Ishikawa (cell line): ENCODE measurements around the gene PTPRN2.

Source experiments
- CEBPB ChIP-seq: IDR thresholded peaks from 2 replicates; pipeline ENCODE4 v1.6.1; 2012
- CREB1 ChIP-seq: IDR thresholded peaks from 2 replicates; pipeline ENCODE4 v1.6.1; 2012; ENCODE audit warnings: low read depth
- EGR1 ChIP-seq: IDR thresholded peaks from 2 replicates; pipeline ENCODE4 v1.6.1; 2012
- EP300 ChIP-seq: IDR thresholded peaks from 2 replicates; pipeline ENCODE4 v1.6.1; 2012; ENCODE audit warnings: borderline replicate concordance
- FOXM1 ChIP-seq: IDR thresholded peaks from 2 replicates; pipeline ENCODE4 v1.6.1; 2012; ENCODE audit warnings: low read depth, borderline replicate concordance
- MAX ChIP-seq: IDR thresholded peaks from 2 replicates; pipeline ENCODE4 v1.6.1; 2012
- NFIC ChIP-seq: IDR thresholded peaks from 2 replicates; pipeline ENCODE4 v1.6.1; 2012
- RAD21 ChIP-seq: IDR thresholded peaks from 2 replicates; pipeline ENCODE4 v1.6.1; 2012; ENCODE audit warnings: low read depth
- TAF1 ChIP-seq: IDR thresholded peaks from 2 replicates; pipeline ENCODE4 v1.6.1; 2012; ENCODE audit warnings: low read depth, mild to moderate bottlenecking
- TCF12 ChIP-seq: IDR thresholded peaks from 2 replicates; pipeline ENCODE4 v1.6.1; 2012; ENCODE audit warnings: low read depth
- TEAD4 ChIP-seq: IDR thresholded peaks from 2 replicates; pipeline ENCODE4 v1.6.1; 2012
- USF1 ChIP-seq: IDR thresholded peaks from 2 replicates; pipeline ENCODE4 v1.6.1; 2012
- YY1 ChIP-seq: IDR thresholded peaks from 2 replicates; pipeline ENCODE4 v1.6.1; 2012; ENCODE audit warnings: low read depth
- ZBTB7A ChIP-seq: IDR thresholded peaks from 2 replicates; pipeline ENCODE4 v1.6.1; 2012; ENCODE audit warnings: low read depth
- TF ChIP-seq, protein P1 (sequence below): IDR thresholded peaks from 2 replicates; pipeline ENCODE4 v1.6.1; 2012; ENCODE audit warnings: low read depth, mild to moderate bottlenecking

PTPRN2 gene

GRCh38 chr7:158616050-158616449, 28.4 kb upstream of the PTPRN2 start:
- TF ChIP-seq, protein P1, sequence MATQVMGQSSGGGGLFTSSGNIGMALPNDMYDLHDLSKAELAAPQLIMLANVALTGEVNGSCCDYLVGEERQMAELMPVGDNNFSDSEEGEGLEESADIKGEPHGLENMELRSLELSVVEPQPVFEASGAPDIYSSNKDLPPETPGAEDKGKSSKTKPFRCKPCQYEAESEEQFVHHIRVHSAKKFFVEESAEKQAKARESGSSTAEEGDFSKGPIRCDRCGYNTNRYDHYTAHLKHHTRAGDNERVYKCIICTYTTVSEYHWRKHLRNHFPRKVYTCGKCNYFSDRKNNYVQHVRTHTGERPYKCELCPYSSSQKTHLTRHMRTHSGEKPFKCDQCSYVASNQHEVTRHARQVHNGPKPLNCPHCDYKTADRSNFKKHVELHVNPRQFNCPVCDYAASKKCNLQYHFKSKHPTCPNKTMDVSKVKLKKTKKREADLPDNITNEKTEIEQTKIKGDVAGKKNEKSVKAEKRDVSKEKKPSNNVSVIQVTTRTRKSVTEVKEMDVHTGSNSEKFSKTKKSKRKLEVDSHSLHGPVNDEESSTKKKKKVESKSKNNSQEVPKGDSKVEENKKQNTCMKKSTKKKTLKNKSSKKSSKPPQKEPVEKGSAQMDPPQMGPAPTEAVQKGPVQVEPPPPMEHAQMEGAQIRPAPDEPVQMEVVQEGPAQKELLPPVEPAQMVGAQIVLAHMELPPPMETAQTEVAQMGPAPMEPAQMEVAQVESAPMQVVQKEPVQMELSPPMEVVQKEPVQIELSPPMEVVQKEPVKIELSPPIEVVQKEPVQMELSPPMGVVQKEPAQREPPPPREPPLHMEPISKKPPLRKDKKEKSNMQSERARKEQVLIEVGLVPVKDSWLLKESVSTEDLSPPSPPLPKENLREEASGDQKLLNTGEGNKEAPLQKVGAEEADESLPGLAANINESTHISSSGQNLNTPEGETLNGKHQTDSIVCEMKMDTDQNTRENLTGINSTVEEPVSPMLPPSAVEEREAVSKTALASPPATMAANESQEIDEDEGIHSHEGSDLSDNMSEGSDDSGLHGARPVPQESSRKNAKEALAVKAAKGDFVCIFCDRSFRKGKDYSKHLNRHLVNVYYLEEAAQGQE, result no peak
- TF ChIP-seq USF1, result no peak
- no peak for TF ChIP-seq EP300
- TF ChIP-seq TCF12, result no peak
- TF ChIP-seq EGR1, result no peak
- no peak for TF ChIP-seq YY1
- TF ChIP-seq RAD21, result no peak
- no peak for TF ChIP-seq FOXM1
- no peak for TF ChIP-seq CREB1
- no peak for TF ChIP-seq TEAD4

DNA sequence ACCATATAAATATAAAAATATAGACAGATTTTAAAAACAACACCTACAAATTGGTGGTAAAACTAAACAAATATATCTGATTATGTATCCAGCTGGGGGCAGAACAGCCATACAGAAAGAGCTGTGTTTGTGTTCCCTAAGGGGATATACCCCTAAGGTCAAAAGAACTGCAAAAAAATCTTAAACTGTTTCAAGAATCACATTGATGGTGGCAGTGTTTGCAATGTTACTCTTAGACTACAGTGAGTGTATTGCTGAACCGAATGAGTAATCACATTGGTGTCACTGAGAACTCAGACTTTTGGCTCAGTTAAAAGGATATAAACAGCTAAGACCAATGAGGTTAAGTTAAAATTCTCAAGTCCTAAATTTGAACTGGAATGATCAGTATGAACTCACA, 27.1 kb upstream of the PTPRN2 start:
- TF ChIP-seq MAX (no peak), RAD21 (no peak), ZBTB7A (no peak), CEBPB (no peak), EGR1 (no peak), EP300 (no peak), TEAD4 (no peak), YY1 (no peak), CREB1 (no peak), USF1 (no peak), TAF1 (no peak), FOXM1 (no peak)
- TF ChIP-seq, protein P1, result no peak

- TF ChIP-seq EP300 (no peak), RAD21 (no peak)
Observed at GRCh38 chr7:158613481-158613880, 25.9 kb upstream of the PTPRN2 start.

GRCh38 chr7:158612546-158612945, 24.9 kb upstream of the PTPRN2 start:
- TF ChIP-seq TCF12 (no peak), NFIC (no peak), TEAD4 (no peak), USF1 (no peak), CEBPB (no peak)

DNA sequence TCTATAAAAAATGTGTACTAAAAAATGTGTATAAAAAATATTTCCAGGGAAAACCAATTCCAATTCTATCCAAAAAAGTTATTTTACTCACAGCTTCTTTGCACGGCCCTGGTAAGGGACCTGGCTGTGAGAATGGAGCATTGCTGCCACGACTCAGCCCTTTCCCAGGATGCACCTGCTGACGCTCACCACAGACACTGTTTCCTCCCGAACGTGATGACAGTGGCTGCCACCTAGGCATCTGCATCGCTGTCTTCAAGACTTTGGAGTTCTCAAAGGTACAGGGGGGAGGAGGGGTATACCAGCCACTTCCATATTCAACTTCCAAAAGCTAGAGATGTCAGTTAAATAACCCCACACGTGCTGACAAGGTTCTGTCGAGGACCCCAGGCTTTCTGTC, 23.9 kb upstream of the PTPRN2 start:
- no peak for TF ChIP-seq CREB1
- TF ChIP-seq EP300, result no peak
- no peak for TF ChIP-seq YY1
- no peak for TF ChIP-seq FOXM1
- no peak for TF ChIP-seq MAX
- TF ChIP-seq, protein P1, result no peak
- TF ChIP-seq TAF1, result no peak
- TF ChIP-seq TEAD4, result no peak
- no peak for TF ChIP-seq TCF12
- TF ChIP-seq CEBPB, result no peak
- no peak for TF ChIP-seq USF1
- TF ChIP-seq RAD21, result no peak
